Colonic mucosa (tissue), 4 donors: Measurements from ENCODE around the gene DNAH5. TPM values are rescaled to one million over a fixed set of nuclear protein-coding genes. Genes with fewer than 3 reads are reported as not detected.

Experiments used
- DNase-seq: peaks from one replicate; pipeline ENCODE4 v3.0.0-alpha.2; 2020
- H3K27ac ChIP-seq: fragments of 200-600 bp; one replicate; pipeline ENCODE4 v1.8.0; 2021
- H3K27me3 ChIP-seq: fragments of 200-600 bp; one replicate; pipeline ENCODE4 v1.8.0; 2021
- H3K36me3 ChIP-seq: fragments of 200-600 bp; one replicate; pipeline ENCODE4 v1.8.0; 2021
- H3K4me1 ChIP-seq: fragments of 200-600 bp; one replicate; pipeline ENCODE4 v1.8.0; 2021; ENCODE audit warnings: mild to moderate bottlenecking
- H3K4me3 ChIP-seq: fragments of 200-600 bp; one replicate; pipeline ENCODE4 v1.8.0; 2021
- H3K9ac ChIP-seq, 2 donors: one replicate each; pipeline ENCODE4 v1.7.0; 2013; ENCODE audit warnings: control low read depth in 2 of 2, low read depth in 2 of 2, low read length in 2 of 2
- H3K9me3 ChIP-seq: fragments of 200-600 bp; one replicate; pipeline ENCODE4 v1.8.0; 2021
- CTCF ChIP-seq: fragments of 200-600 bp; IDR thresholded peaks from one replicate; pipeline ENCODE4 v1.8.0; 2022; ENCODE audit warnings: antibody characterized with exemption, mild to moderate bottlenecking
- intact Hi-C: fragments of 100-400 bp; cut with DNase I; formaldehyde crosslinking; loops from one replicate; pipeline ENCODE4 v1.14.1; 2022
- total RNA-seq, 2 donors: library from RNA; stranded (reverse); fragmentation: NEBNext Ultra II Directional in 1 of 2; extraction: Animal tissue kit (Norgen Biotek cat#: 25700) in 1 of 2; gene quantifications; one replicate each; pipeline ENCODE4 v1.2.1, GENCODE V29; 2021
- donor health status: healthy.
- donor health status: DM: no; HTN: no; CAD: no.
- donor health status: DM: no; HTN: no; CAD: no.

Gene DNAH5
- total RNA-seq, 2 donors from 2014 or later = 0.05 to 0.11 TPM

DNA sequence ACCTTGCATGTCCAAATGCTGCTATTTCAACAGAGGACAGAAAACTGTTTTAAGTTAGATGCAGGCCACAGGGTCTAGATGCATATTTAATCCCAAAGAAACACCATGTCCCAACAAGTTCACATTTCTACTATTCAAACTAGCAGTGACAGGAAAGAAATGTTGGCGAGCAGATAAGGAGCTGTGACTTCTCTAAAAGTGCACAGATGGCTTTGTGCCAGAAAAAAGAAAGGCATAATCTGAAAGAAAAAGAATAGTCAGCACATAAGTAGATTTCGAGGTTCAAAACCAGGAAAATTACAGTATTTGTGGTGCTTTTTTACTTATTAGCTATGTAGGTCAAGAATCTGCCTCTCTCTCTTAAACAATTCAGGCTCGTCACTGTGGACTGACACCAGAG is 178.3 kb downstream of the DNAH5 start:
- no peaks in the 10 kb centered on the region for H3K4me1 ChIP-seq
- H3K27ac ChIP-seq = no peak overlapping the region
- no peaks in the 10 kb centered on the region for H3K36me3 ChIP-seq
- H3K4me3 ChIP-seq = no peak overlapping the region
- H3K9ac ChIP-seq = no peak overlapping the region
- no peak for DNase-seq
- no peak for TF ChIP-seq CTCF
- intact Hi-C loops = no loop called here
- no peaks in the 10 kb centered on the region for H3K27me3 ChIP-seq
- H3K9me3 ChIP-seq = no peaks in the 10 kb centered on the region

GRCh38 chr5:13763719-13764118 is 180.8 kb downstream of the DNAH5 start:
- Histone ChIP-seq H3K36me3 (no peaks in the 10 kb centered on the region), H3K9me3 (no peaks in the 10 kb centered on the region), H3K4me3 (no peak overlapping the region), H3K27me3 (no peaks in the 10 kb centered on the region), H3K9ac (no peak overlapping the region), H3K27ac (no peak overlapping the region), H3K4me1 (no peaks in the 10 kb centered on the region)
- DNase-seq = no peak
- no peak for TF ChIP-seq CTCF
- intact Hi-C loops = no loop called here

- H3K36me3 ChIP-seq = no peaks in the 10 kb centered on the region
- no peak overlapping the region for H3K4me3 ChIP-seq
- no peaks in the 10 kb centered on the region for H3K9me3 ChIP-seq
- H3K4me1 ChIP-seq = no peaks in the 10 kb centered on the region
- TF ChIP-seq CTCF = no peak
- no peak for DNase-seq
- intact Hi-C loops = no loop called here
- no peak overlapping the region for H3K9ac ChIP-seq
- H3K27me3 ChIP-seq = no peaks in the 10 kb centered on the region
- H3K27ac ChIP-seq = no peak overlapping the region
Measured at GRCh38 chr5:13749766-13750165, 194.7 kb downstream of the DNAH5 start.

GRCh38 chr5:13746026-13746425 is 198.5 kb downstream of the DNAH5 start:
- no peak for DNase-seq
- H3K36me3 ChIP-seq = no peaks in the 10 kb centered on the region
- no peaks in the 10 kb centered on the region for H3K27me3 ChIP-seq
- no peaks in the 10 kb centered on the region for H3K4me1 ChIP-seq
- no peak overlapping the region for H3K9ac ChIP-seq
- no peaks in the 10 kb centered on the region for H3K9me3 ChIP-seq
- no peak overlapping the region for H3K27ac ChIP-seq
- TF ChIP-seq CTCF = no peak
- intact Hi-C loops = no loop called here
- H3K4me3 ChIP-seq = no peak overlapping the region

- H3K9ac ChIP-seq = no peak overlapping the region
- H3K4me1 ChIP-seq = no peaks in the 10 kb centered on the region
- no peaks in the 10 kb centered on the region for H3K27me3 ChIP-seq
- no peak overlapping the region for H3K4me3 ChIP-seq
- no peak for TF ChIP-seq CTCF
- intact Hi-C loops = no loop called here
- DNase-seq = no peak
- no peaks in the 10 kb centered on the region for H3K9me3 ChIP-seq
- H3K36me3 ChIP-seq = no peaks in the 10 kb centered on the region
- no peak overlapping the region for H3K27ac ChIP-seq
Measured at GRCh38 chr5:13745508-13745907, 199.0 kb downstream of the DNAH5 start.

DNA sequence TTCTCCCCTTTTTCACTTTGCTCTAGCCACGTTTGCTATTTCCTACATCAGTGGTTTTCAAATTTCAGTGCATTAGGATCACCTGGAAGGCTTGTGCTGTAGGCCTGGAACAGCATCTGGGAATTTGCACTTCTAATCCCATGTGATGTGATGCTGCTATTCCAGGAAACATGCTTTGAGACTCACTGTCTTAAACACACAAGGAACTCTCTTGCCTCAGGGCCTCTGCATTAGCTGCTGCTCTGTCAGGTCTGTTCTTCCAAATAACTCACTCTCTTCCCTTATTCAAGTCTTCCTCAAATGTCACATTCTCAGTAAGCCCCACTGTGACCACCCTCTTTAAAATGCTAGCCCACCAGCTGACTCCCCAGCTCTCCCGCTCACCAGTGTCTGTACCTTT is 204.0 kb downstream of the DNAH5 start:
- intact Hi-C loops = no loop called here
- Histone ChIP-seq H3K4me1 (no peaks in the 10 kb centered on the region), H3K36me3 (no peaks in the 10 kb centered on the region), H3K4me3 (no peak overlapping the region), H3K9ac (no peak overlapping the region), H3K27ac (no peak overlapping the region), H3K27me3 (no peaks in the 10 kb centered on the region), H3K9me3 (no peaks in the 10 kb centered on the region)
- no peak for TF ChIP-seq CTCF
- DNase-seq = no peak
